GM18526 (cell line): ENCODE measurements around the gene TMPRSS5.

ENCODE experiments used
- POLR2A ChIP-seq: IDR thresholded peaks from 3 replicates; pipeline ENCODE4 v1.6.1; 2011; ENCODE audit not compliant: insufficient read length; ENCODE audit errors: extremely low read depth

The TMPRSS5 gene

DNA sequence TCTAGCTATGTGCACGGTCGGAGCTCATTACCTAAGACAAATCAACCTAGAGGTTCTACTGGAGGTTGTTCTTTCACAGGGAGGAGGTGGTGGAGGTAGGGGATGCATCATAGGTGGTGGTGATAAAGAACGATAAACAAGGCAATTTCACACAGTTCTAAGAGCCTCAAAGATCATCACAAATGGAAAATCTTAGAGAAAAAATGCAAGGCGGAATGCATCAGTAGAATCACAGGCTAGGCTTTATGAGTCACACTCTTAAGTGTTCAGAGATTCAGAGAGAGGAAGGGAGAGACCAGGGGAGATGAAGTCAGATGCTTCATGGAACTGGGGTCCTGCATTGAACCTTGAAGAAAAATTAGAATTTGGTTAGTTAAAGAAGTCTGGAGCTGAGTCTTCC, 58.3 kb downstream of the TMPRSS5 start:
- TF ChIP-seq POLR2A, result no peak

- no peak for TF ChIP-seq POLR2A
Measured at GRCh38 chr11:113647108-113647507, 59.0 kb downstream of the TMPRSS5 start.

DNA sequence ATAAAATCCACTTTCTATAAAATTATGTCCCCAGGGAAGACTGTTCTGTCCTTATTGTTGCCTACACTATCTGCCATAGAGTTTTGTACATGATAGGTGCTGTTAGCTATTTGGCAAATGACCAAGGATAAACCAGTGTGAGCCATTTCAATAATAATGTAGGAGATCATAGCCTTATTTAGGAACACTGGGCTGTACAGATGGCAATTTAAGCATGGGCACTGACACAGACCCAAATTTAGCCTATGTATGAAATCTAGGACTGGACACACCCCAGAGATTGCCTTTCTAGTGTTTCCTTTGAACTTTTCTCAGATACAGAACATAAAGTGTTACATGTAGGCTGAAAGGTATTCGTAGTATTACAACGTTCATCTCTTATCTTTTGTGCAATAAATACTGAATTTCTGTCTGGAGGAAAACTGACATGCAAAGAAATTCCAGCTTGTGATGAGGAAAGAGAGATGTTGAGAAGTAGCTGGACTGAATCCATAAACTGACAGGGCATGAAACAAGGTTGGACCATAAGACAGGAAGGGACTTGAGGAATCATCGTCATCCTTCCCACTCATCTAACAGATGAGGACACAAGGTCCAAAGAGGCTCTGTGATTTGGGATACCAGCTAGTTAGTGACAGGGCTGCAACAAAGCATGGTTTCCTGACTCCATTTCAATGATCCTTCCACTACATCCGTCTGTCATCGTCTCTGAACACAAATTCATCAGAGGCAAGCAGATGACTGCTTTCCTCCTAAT, 60.3 kb downstream of the TMPRSS5 start:
- no peak for TF ChIP-seq POLR2A

- TF ChIP-seq POLR2A, result no peak
Measured at GRCh38 chr11:113644605-113645004, 61.5 kb downstream of the TMPRSS5 start.

- no peak for TF ChIP-seq POLR2A
Measured at GRCh38 chr11:113643701-113644100, 62.4 kb downstream of the TMPRSS5 start.

DNA sequence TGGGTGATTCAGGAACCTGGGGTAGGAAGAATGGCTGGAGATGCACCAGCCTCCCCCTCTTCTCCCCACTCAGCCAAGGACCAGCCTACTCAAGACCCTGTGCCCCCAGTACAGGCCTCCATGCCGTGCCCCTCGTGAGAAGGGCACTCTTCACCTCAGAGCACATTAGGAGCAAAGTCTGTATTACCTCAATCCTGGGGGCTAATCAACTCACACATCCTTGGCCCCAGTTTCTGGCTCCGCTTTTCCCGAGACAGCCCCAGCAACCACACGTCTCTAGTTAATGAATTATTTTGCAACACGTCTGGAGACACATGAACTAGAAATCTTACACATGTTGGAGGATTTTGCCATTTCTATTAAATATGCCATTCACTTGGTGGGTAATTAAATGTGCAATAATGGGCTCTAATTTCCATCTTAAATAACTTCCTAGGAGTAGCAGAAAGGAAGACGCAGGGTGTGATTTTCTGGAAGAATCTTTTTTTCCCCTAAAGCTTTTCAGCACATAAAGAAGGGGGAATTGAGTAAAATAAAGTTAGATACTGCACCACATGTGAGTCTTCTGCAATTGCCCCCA, 63.0 kb downstream of the TMPRSS5 start:
- no peak for TF ChIP-seq POLR2A

GRCh38 chr11:113642090-113642489, 64.0 kb downstream of the TMPRSS5 start:
- TF ChIP-seq POLR2A, result no peak

DNA sequence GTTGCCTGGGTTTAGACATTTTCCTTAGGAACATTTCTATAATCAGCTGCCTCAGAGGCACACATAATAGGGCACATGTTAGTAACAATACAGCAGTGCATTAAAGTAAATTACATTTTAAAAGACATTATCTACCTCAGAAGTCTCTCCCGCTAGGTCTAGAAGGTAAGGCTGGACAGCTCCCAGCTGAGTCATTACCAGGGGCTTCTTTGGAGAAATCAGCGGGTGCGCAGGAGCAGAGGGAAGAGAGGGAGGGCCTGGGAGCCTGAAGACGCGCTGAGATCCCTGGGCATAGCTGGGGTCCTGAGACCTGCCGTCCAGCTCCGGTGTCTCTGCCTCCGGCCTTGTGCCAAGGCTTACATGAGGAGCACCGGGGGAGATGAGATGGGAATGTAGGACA, 67.7 kb downstream of the TMPRSS5 start:
- TF ChIP-seq POLR2A, result no peak

GRCh38 chr11:113637636-113638035, 68.5 kb downstream of the TMPRSS5 start:
- no peak for TF ChIP-seq POLR2A
